ENCODE measurements around the gene HOXB13. TPM values are rescaled to one million over a fixed set of nuclear protein-coding genes. Genes with fewer than 3 reads are reported as not detected.
"Not testable (repeated sequence)": the region's sequence is repeated elsewhere in the genome, so short reads cannot be mapped to it uniquely, and the experiment has no call there.

The HOXB13 gene
- total RNA-seq, 1 experiment from 2014 or later: not detected

GRCh38 chr17:48717367-48718226 lies 11.0 kb downstream of the HOXB13 start:
- no peak overlapping the region for H3K14ac ChIP-seq (ENCODE audit: insufficient read depth, low read length)
- no peaks in the 10 kb centered on the region for H4K20me1 ChIP-seq (ENCODE audit: control insufficient read depth, insufficient read depth, insufficient read length)
- Mint-ChIP-seq H3K27ac (no peak overlapping the region), H3K27me3 (ENCODE audit: low read depth) (peaks cover 100% of the 10 kb centered on the region), H3K36me3 (ENCODE audit: insufficient read depth in 1 of 3, low read depth in 3 of 3) (no peaks in the 10 kb centered on the region), H3K9me3 (peaks cover 0 to 7% of the 10 kb centered on the region in 2 experiments; a peak in 2 of 5 replicates), H3K4me3 (peak overlapping the region in 1 of 2 experiments; percentile 40; a peak in 1 of 5 replicates), H3K4me1 (peaks cover 28 to 34% of the 10 kb centered on the region in 2 experiments)
- no peak overlapping the region for H2BK120ac ChIP-seq (ENCODE audit: low read depth, low read length, poor library complexity, severe bottlenecking)
- no peak overlapping the region for H3K27ac ChIP-seq (ENCODE audit: insufficient read length, low read depth, low read length)
- H4K91ac ChIP-seq (ENCODE audit: insufficient read length, low read depth, low read length): no peak overlapping the region
- H2AFZ ChIP-seq (ENCODE audit: low read length): no peak overlapping the region
- H3K27me3 ChIP-seq (ENCODE audit: insufficient read depth, low read length): peaks cover 59% of the 10 kb centered on the region
- H2AK5ac ChIP-seq (ENCODE audit: insufficient read length, low read length): no peak overlapping the region
- H3K18ac ChIP-seq (ENCODE audit: insufficient read length, low read depth, low read length): no peak overlapping the region
- H2BK5ac ChIP-seq (ENCODE audit: insufficient read length, low read length): no peak overlapping the region
- peaks cover 2% of the 10 kb centered on the region; the same call in 1 of the 2 replicates for H3K4me1 ChIP-seq (ENCODE audit: insufficient read depth, low read length)
- H3K79me2 ChIP-seq (ENCODE audit: insufficient read depth, low read length): no peaks in the 10 kb centered on the region
- H3K9ac ChIP-seq (ENCODE audit: extremely low read depth, insufficient read length, low read length): no peak overlapping the region
- no peak overlapping the region for H2BK20ac ChIP-seq (ENCODE audit: low read depth, low read length, poor library complexity, severe bottlenecking)
- DNase-seq: peak; percentile 21
- peak overlapping the region; percentile 49 for H3K4me2 ChIP-seq (ENCODE audit: insufficient read depth, insufficient read length, low read length)
- no peak overlapping the region for H3T11ph ChIP-seq (ENCODE audit: low read length)
- no peak overlapping the region for H3K23ac ChIP-seq (ENCODE audit: insufficient read length, low read depth, low read length)
- no peak overlapping the region for H2BK15ac ChIP-seq (ENCODE audit: low read depth, low read length)
- no peak overlapping the region for H2BK12ac ChIP-seq (ENCODE audit: insufficient read length, low read depth, low read length)
- H3K9me3 ChIP-seq (ENCODE audit: control insufficient read depth, low read depth, low read length): no peaks in the 10 kb centered on the region
- no peak overlapping the region for H3K4ac ChIP-seq (ENCODE audit: low read depth, low read length)
- peaks cover 8% of the 10 kb centered on the region for H3K23me2 ChIP-seq (ENCODE audit: insufficient read length, low read depth, low read length, poor library complexity, severe bottlenecking)
- H3K79me1 ChIP-seq (ENCODE audit: insufficient read depth, low read depth, low read length, poor library complexity, severe bottlenecking): no peaks in the 10 kb centered on the region
- no CpG with 5 or more reads among the region's 10 CpGs for WGBS (ENCODE audit: extremely low coverage, insufficient read length, low lambda C conversion rate)
- TF ChIP-seq CTCF (conservative IDR thresholded peaks at IDR 0.05): no peak
- no peak overlapping the region for H3K56ac ChIP-seq (ENCODE audit: insufficient read length, low read depth, low read length)
- no peak overlapping the region for H4K8ac ChIP-seq (replicated peaks; ENCODE audit: insufficient read length, low read depth, low read length)
- H4K5ac ChIP-seq (ENCODE audit: insufficient read length, low read depth, low read length): no peak overlapping the region

DNA sequence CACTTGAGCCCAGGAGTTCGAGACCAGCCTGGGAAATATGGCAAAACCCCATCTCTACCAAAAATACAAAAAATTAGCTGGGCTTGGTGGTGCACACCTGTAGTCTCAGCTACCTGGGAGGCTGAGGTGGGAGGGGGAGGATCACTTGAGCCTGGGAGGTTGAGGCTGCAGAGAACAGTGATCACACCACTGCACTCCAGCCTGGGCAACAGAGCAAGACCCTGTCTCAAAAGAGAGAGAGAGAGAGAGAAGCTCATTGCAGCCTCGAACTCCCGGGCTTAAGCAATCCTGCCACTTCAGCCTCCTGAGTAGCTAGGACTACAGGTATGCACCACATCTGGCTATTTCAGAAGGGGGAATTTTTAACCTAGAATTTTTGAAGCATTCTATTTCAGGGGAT lies 12.0 kb downstream of the HOXB13 start:
- H4K91ac ChIP-seq (ENCODE audit: insufficient read length, low read depth, low read length); H4K20me1 ChIP-seq (ENCODE audit: control insufficient read depth, insufficient read depth, insufficient read length); H3K27ac Mint-ChIP-seq; H2AK5ac ChIP-seq (ENCODE audit: insufficient read length, low read length); H3K9ac ChIP-seq (ENCODE audit: extremely low read depth, insufficient read length, low read length); H3K56ac ChIP-seq (ENCODE audit: insufficient read length, low read depth, low read length); H3T11ph ChIP-seq (ENCODE audit: low read length); H3K14ac ChIP-seq (ENCODE audit: insufficient read depth, low read length); H3K23me2 ChIP-seq (ENCODE audit: insufficient read length, low read depth, low read length, poor library complexity, severe bottlenecking); H2BK5ac ChIP-seq (ENCODE audit: insufficient read length, low read length); H2BK20ac ChIP-seq (ENCODE audit: low read depth, low read length, poor library complexity, severe bottlenecking); H3K18ac ChIP-seq (ENCODE audit: insufficient read length, low read depth, low read length); H3K36me3 Mint-ChIP-seq (ENCODE audit: insufficient read depth in 1 of 3, low read depth in 3 of 3); H3K79me2 ChIP-seq (ENCODE audit: insufficient read depth, low read length); H3K4ac ChIP-seq (ENCODE audit: low read depth, low read length); H2BK120ac ChIP-seq (ENCODE audit: low read depth, low read length, poor library complexity, severe bottlenecking); H2BK12ac ChIP-seq (ENCODE audit: insufficient read length, low read depth, low read length); H3K9me3 ChIP-seq (ENCODE audit: control insufficient read depth, low read depth, low read length); H4K5ac ChIP-seq (ENCODE audit: insufficient read length, low read depth, low read length); H2AFZ ChIP-seq (ENCODE audit: low read length); H3K27ac ChIP-seq (ENCODE audit: insufficient read length, low read depth, low read length); H4K8ac ChIP-seq (replicated peaks; ENCODE audit: insufficient read length, low read depth, low read length); H3K9me3 Mint-ChIP-seq; H3K4me2 ChIP-seq (ENCODE audit: insufficient read depth, insufficient read length, low read length); H2BK15ac ChIP-seq (ENCODE audit: low read depth, low read length); H3K79me1 ChIP-seq (ENCODE audit: insufficient read depth, low read depth, low read length, poor library complexity, severe bottlenecking); H3K4me3 Mint-ChIP-seq; H3K4me1 ChIP-seq (ENCODE audit: insufficient read depth, low read length); H3K23ac ChIP-seq (ENCODE audit: insufficient read length, low read depth, low read length): not testable (repeated sequence)
- no CpG with 5 or more reads among the region's 3 CpGs for WGBS (ENCODE audit: extremely low coverage, insufficient read length, low lambda C conversion rate)
- peak; percentile 3 for DNase-seq
- H3K27me3 ChIP-seq (ENCODE audit: insufficient read depth, low read length): peaks cover 49% of the 10 kb centered on the region
- peaks cover 100% of the 10 kb centered on the region for H3K27me3 Mint-ChIP-seq (ENCODE audit: low read depth)
- peaks cover 27 to 32% of the 10 kb centered on the region in 2 experiments for H3K4me1 Mint-ChIP-seq
